Tibial nerve (tissue), 3 donors: Measurements from ENCODE around the gene SKAP1.

Experiments used
- POLR2A ChIP-seq, 2 donors: fragments of 450-650 bp; IDR thresholded peaks; one replicate each; pipeline ENCODE4 v1.6.1; 2017; ENCODE audit warnings: antibody characterized with exemption in 2 of 2, mild to moderate bottlenecking in 2 of 2, moderate library complexity in 2 of 2
- TF ChIP-seq, protein P1 (sequence below), 5 experiments: fragments of 200-600 bp in 3 of 5; fragments of 450-650 bp in 2 of 5; sonication (generic) in 3 of 5; IDR thresholded peaks; one replicate each; pipeline ENCODE4 v1.5.1; 2016 to 2019; ENCODE audit warnings: antibody characterized with exemption in 5 of 5, mild to moderate bottlenecking in 3 of 5, moderate library complexity in 2 of 5

DNA sequence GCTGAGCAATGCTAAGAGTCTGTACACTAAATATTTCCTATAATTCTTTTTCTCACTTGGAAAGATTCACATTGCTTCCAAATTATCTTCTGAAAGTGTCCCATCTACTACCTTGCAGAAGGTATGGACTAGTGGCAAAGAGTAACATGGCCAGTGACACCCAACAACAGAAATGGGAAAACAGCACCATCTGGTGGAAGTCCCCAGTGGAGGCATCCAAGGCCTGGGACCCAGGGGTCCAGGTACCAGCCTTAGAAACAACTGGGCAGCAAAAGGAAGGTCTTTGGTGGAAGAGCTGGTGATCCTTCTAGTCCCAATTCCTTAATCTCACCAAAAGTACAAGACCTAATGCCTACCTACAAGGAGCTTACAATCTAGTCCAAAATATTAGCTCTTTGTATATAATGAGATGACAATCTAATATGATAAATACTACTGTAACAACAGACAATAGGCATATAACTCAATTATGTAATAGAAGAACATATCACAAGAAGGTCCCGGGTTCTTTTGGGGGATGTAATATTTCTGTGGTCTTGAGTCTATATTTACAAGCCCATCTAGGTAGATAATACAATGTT lies 55.3 kb downstream of the SKAP1 start:
- TF ChIP-seq POLR2A (IDR thresholded peaks at IDR 0.05), result no peak
- TF ChIP-seq, protein P1, sequence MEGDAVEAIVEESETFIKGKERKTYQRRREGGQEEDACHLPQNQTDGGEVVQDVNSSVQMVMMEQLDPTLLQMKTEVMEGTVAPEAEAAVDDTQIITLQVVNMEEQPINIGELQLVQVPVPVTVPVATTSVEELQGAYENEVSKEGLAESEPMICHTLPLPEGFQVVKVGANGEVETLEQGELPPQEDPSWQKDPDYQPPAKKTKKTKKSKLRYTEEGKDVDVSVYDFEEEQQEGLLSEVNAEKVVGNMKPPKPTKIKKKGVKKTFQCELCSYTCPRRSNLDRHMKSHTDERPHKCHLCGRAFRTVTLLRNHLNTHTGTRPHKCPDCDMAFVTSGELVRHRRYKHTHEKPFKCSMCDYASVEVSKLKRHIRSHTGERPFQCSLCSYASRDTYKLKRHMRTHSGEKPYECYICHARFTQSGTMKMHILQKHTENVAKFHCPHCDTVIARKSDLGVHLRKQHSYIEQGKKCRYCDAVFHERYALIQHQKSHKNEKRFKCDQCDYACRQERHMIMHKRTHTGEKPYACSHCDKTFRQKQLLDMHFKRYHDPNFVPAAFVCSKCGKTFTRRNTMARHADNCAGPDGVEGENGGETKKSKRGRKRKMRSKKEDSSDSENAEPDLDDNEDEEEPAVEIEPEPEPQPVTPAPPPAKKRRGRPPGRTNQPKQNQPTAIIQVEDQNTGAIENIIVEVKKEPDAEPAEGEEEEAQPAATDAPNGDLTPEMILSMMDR (IDR thresholded peaks at IDR 0.05), result peak in 2 of 5 experiments; percentile 24 to 29
